D341Med (cell line): ENCODE measurements around the gene CYP1B1.

Source experiments
- DNase-seq: peaks from one replicate; pipeline ENCODE4 v3.0.0; 2012; ENCODE audit warnings: low spot score

Gene CYP1B1

GRCh38 chr2:38074764-38075506 is 1.0 kb downstream of the CYP1B1 start:
- DNase-seq: no peak

GRCh38 chr2:38074058-38074763 is 1.7 kb downstream of the CYP1B1 start:
- DNase-seq: no peak

GRCh38 chr2:38073211-38074057 is 2.5 kb downstream of the CYP1B1 start:
- no peak for DNase-seq

GRCh38 chr2:38070438-38070837 is 5.5 kb downstream of the CYP1B1 start:
- DNase-seq: no peak

GRCh38 chr2:38068234-38068633 is 7.7 kb downstream of the CYP1B1 start:
- DNase-seq: no peak

- no peak for DNase-seq
Measured at GRCh38 chr2:38066421-38067115, 9.4 kb downstream of the CYP1B1 start.

- DNase-seq: no peak
Measured at GRCh38 chr2:38065502-38066135, 10.3 kb downstream of the CYP1B1 start.

GRCh38 chr2:38064801-38065501 is 11.0 kb downstream of the CYP1B1 start:
- DNase-seq: no peak

GRCh38 chr2:38060236-38061018 is 15.5 kb downstream of the CYP1B1 start:
- DNase-seq: no peak

GRCh38 chr2:38057651-38058410 is 18.1 kb downstream of the CYP1B1 start:
- no peak for DNase-seq

- no peak for DNase-seq
Measured at GRCh38 chr2:38056216-38056615, 19.7 kb downstream of the CYP1B1 start.

GRCh38 chr2:38045811-38046210 is 30.1 kb downstream of the CYP1B1 start:
- no peak for DNase-seq

GRCh38 chr2:38039121-38039910 is 36.6 kb downstream of the CYP1B1 start:
- no peak for DNase-seq

GRCh38 chr2:38038682-38039081 is 37.3 kb downstream of the CYP1B1 start:
- DNase-seq: no peak

GRCh38 chr2:38037757-38038621 is 38.0 kb downstream of the CYP1B1 start:
- DNase-seq: no peak

GRCh38 chr2:38037325-38037724 is 38.6 kb downstream of the CYP1B1 start:
- DNase-seq: no peak

GRCh38 chr2:38035968-38036367 is 40.0 kb downstream of the CYP1B1 start:
- DNase-seq: no peak

GRCh38 chr2:38033646-38034045 is 42.3 kb downstream of the CYP1B1 start:
- DNase-seq: no peak
